ENCODE results near the gene F12. TPM values are rescaled to one million over a fixed set of nuclear protein-coding genes. Genes with fewer than 3 reads are reported as not detected.

F12 gene
- total RNA-seq, 1 donor: 0.27 TPM

- peak; percentile 98 for TF ChIP-seq CTCF (IDR thresholded peaks at IDR 0.05; ENCODE audit: insufficient read depth, low read length)
- peak overlapping the region; percentile 22 for H3K4me3 ChIP-seq (ENCODE audit: low read depth, low read length)
- DNase-seq (ENCODE audit: low read depth): peak; percentile 90
Observed at GRCh38 chr5:177455661-177456590, 46.6 kb upstream of the F12 start.

- H3K4me3 ChIP-seq (ENCODE audit: low read depth, low read length): peak overlapping the region; percentile 39
- peak; percentile 47 for DNase-seq (ENCODE audit: low read depth)
- TF ChIP-seq CTCF (IDR thresholded peaks at IDR 0.05; ENCODE audit: insufficient read depth, low read length): peak; percentile 47
Observed at GRCh38 chr5:177455036-177455660, 45.8 kb upstream of the F12 start.

- DNase-seq (ENCODE audit: low read depth): peak; percentile 84
Observed at GRCh38 chr5:177454397-177455035, 45.2 kb upstream of the F12 start.

GRCh38 chr5:177453852-177454396 is 44.6 kb upstream of the F12 start:
- no peak for TF ChIP-seq CTCF (IDR thresholded peaks at IDR 0.05; ENCODE audit: insufficient read depth, low read length)
- peak; percentile 32 for DNase-seq (ENCODE audit: low read depth)
- no peak overlapping the region for H3K4me3 ChIP-seq (ENCODE audit: low read depth, low read length)

More at GRCh38 chr5:177454397-177455035, 45.2 kb upstream of the F12 start:
- TF ChIP-seq CTCF (IDR thresholded peaks at IDR 0.05; ENCODE audit: insufficient read depth, low read length): peak; percentile 64
- H3K4me3 ChIP-seq (ENCODE audit: low read depth, low read length): peak overlapping the region; percentile 39

GRCh38 chr5:177452688-177453638 is 43.6 kb upstream of the F12 start:
- TF ChIP-seq CTCF (IDR thresholded peaks at IDR 0.05; ENCODE audit: insufficient read depth, low read length): peak; percentile 3
- H3K4me3 ChIP-seq (ENCODE audit: low read depth, low read length): no peak overlapping the region
- no peak for DNase-seq (ENCODE audit: low read depth)

Data from fibroblast of the aortic adventitia (primary cell).